ENCODE data around the gene OSCP1. TPM values are rescaled to one million over a fixed set of nuclear protein-coding genes. Genes with fewer than 3 reads are reported as not detected.

OSCP1 gene
- 5.7 and 10.6 TPM in 2 replicates for total RNA-seq (2021)
- Bru-seq, nascent RNA = percentile 44 among the genes with signal in this experiment
- percentile 39 among the genes with signal in this experiment for BruChase-seq, experiment 1, labeled RNA remaining after a 2-hour chase
- BruChase-seq, experiment 2, labeled RNA remaining after a 6-hour chase = percentile 43 among the genes with signal in this experiment
- long read RNA-seq, transcript OSCP1-201 (10 exons, 1,455 nt) = major isoform, 17 of 24 reads
- long read RNA-seq, partial matches to known transcripts = 2 of 24 reads
- long read RNA-seq, other reads (novel, unspliced or antisense) = 1 of 24 reads

DNA sequence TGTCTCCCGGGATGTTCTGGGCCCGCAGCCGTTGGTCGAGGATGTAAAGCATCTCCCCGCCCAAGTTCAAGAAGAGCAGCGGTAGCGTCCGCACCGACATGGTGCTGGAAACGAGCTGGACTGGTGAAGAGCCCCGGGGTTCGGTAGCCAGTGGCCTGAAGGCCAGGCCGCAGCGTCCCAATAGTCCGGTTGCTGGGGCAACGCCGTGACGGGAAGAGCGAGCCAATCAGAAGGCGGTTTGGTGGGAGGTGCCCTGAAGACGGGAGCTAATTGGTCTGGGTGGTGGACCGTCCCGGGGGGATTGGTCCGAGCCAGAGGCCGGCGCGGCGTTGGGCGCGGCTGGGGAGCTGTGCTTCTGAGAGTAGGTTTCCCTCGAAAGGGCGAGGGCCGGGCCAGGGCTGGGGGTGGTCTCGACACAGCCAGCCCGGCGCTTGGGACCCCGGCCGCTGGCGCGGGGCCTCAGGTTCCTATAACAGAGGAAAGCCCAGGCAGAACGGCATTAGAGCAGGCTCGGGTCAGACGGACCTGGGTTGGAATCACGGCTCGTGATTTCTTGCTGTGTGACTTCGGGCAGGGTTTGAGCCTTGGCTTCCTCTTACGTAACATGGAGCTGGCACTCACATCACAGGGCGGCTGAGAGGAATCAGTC, at the start of gene OSCP1:
Gene OSCP1 (minus strand): TSS at position 182 of the 649 bp plus-strand sequence. CDS start 82 bp downstream, at position 100.
- peaks cover 8% of the 10 kb centered on the region for H3K36me3 ChIP-seq (ENCODE audit: insufficient read depth, low read length, poor library complexity, severe bottlenecking)
- no peaks in the 10 kb centered on the region for H3K27me3 ChIP-seq (replicated peaks; ENCODE audit: insufficient read depth, low read depth, low read length, poor library complexity)
- intact Hi-C loops (cut with micrococcal nuclease; ENCODE audit: unreplicated experiment) = no loop called here
- peak within 1 kb of the TSS; percentile 93 for H3K27ac ChIP-seq (ENCODE audit: low read depth, low read length, poor library complexity, severe bottlenecking)
- CTCF ChIA-PET = interaction anchor here (0.6 to 0.9 kb wide), 3 partner anchors 14 to 1358 kb away, joined by 3 to 5 read pairs (median 4); partner anchors contain the start of genes C1orf122, MRPS15 and YRDC
- BruUV-seq (replicated peaks) = no TSS peak
- POLR2A ChIA-PET (ENCODE audit: low non-redundant PET) = interaction anchor here (0.6 to 1.0 kb wide), 4 partner anchors 14 to 64 kb away, joined by 3 to 6 read pairs (median 4); partner anchors contain the start of gene MRPS15
- H3K4me3 ChIP-seq (ENCODE audit: low read depth, low read length, poor library complexity, severe bottlenecking) = peak within 1 kb of the TSS; percentile 73
- TF ChIP-seq, protein P1, sequence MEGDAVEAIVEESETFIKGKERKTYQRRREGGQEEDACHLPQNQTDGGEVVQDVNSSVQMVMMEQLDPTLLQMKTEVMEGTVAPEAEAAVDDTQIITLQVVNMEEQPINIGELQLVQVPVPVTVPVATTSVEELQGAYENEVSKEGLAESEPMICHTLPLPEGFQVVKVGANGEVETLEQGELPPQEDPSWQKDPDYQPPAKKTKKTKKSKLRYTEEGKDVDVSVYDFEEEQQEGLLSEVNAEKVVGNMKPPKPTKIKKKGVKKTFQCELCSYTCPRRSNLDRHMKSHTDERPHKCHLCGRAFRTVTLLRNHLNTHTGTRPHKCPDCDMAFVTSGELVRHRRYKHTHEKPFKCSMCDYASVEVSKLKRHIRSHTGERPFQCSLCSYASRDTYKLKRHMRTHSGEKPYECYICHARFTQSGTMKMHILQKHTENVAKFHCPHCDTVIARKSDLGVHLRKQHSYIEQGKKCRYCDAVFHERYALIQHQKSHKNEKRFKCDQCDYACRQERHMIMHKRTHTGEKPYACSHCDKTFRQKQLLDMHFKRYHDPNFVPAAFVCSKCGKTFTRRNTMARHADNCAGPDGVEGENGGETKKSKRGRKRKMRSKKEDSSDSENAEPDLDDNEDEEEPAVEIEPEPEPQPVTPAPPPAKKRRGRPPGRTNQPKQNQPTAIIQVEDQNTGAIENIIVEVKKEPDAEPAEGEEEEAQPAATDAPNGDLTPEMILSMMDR (conservative IDR thresholded peaks at IDR 0.05; ENCODE audit: low read depth, low read length) = no peak
- TF ChIP-seq EZH2 (IDR thresholded peaks at IDR 0.05; ENCODE audit: borderline replicate concordance, low read depth, low read length, poor library complexity, severe bottlenecking) = no peak
- peak; percentile 96 for DNase-seq (ENCODE audit: low spot score)
- H3K4me1 ChIP-seq (ENCODE audit: insufficient read depth, low read length, poor library complexity, severe bottlenecking) = peaks cover 12% of the 10 kb centered on the region
- no peaks in the 10 kb centered on the region for H3K9me3 ChIP-seq (ENCODE audit: low read depth, low read length, poor library complexity, severe bottlenecking)

GRCh38 chr1:36497207-36497606, 47.0 kb upstream of the OSCP1 start:
- TF ChIP-seq, protein P1 (conservative IDR thresholded peaks at IDR 0.05; ENCODE audit: low read depth, low read length) = no peak

DNA sequence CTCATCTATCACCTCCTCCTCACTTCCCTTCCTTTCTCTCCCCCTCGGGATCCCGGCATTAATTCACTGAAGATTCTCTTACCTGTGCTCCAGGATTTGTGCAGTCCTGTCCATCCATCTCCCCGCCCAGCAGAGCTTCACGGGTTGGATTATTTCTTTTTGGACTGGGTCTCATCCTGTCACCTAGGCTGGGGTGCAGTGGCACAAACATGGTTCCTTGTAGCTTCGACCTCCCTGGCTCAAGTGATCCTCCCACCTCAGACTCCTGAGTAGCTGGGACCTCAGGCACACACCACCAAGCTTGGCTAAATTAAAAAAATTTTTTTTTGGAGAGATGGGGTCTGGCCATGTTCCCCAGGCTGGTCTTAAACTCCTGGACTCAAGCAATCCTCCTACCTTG, 44.7 kb upstream of the OSCP1 start:
- Histone ChIP-seq H3K4me3 (ENCODE audit: low read depth, low read length, poor library complexity, severe bottlenecking) (no peak overlapping the region), H3K9me3 (ENCODE audit: low read depth, low read length, poor library complexity, severe bottlenecking) (no peaks in the 10 kb centered on the region), H3K27me3 (replicated peaks; ENCODE audit: insufficient read depth, low read depth, low read length, poor library complexity) (peaks cover 16% of the 10 kb centered on the region), H3K27ac (ENCODE audit: low read depth, low read length, poor library complexity, severe bottlenecking) (no peak overlapping the region), H3K36me3 (ENCODE audit: insufficient read depth, low read length, poor library complexity, severe bottlenecking) (no peaks in the 10 kb centered on the region), H3K4me1 (ENCODE audit: insufficient read depth, low read length, poor library complexity, severe bottlenecking) (no peaks in the 10 kb centered on the region)
- intact Hi-C loops (cut with micrococcal nuclease; ENCODE audit: unreplicated experiment) = no loop called here
- ChIA-PET POLR2A (ENCODE audit: low non-redundant PET) (no interaction called here), CTCF (no interaction called here)
- TF ChIP-seq EZH2 (IDR thresholded peaks at IDR 0.05; ENCODE audit: borderline replicate concordance, low read depth, low read length, poor library complexity, severe bottlenecking) = no peak
- TF ChIP-seq, protein P1 (conservative IDR thresholded peaks at IDR 0.05; ENCODE audit: low read depth, low read length) = no peak
- no TSS peak for BruUV-seq (replicated peaks)
- DNase-seq (ENCODE audit: low spot score) = no peak

More at GRCh38 chr1:36497207-36497606, 47.0 kb upstream of the OSCP1 start:
- intact Hi-C loops (cut with micrococcal nuclease; ENCODE audit: unreplicated experiment) = no loop called here
- H3K4me1 ChIP-seq (ENCODE audit: insufficient read depth, low read length, poor library complexity, severe bottlenecking) = no peaks in the 10 kb centered on the region
- no peak overlapping the region for H3K4me3 ChIP-seq (ENCODE audit: low read depth, low read length, poor library complexity, severe bottlenecking)
- H3K9me3 ChIP-seq (ENCODE audit: low read depth, low read length, poor library complexity, severe bottlenecking) = no peaks in the 10 kb centered on the region
- H3K27ac ChIP-seq (ENCODE audit: low read depth, low read length, poor library complexity, severe bottlenecking) = no peak overlapping the region
- H3K27me3 ChIP-seq (replicated peaks; ENCODE audit: insufficient read depth, low read depth, low read length, poor library complexity) = peaks cover 18% of the 10 kb centered on the region
- CTCF ChIA-PET = no interaction called here
- H3K36me3 ChIP-seq (ENCODE audit: insufficient read depth, low read length, poor library complexity, severe bottlenecking) = no peaks in the 10 kb centered on the region
- DNase-seq (ENCODE audit: low spot score) = no peak
- POLR2A ChIA-PET (ENCODE audit: low non-redundant PET) = interaction anchor here (0.9 kb wide), 1 partner anchor 111 kb away, joined by 4 read pairs; no protein-coding TSS in a partner anchor
- no TSS peak for BruUV-seq (replicated peaks)
